NCI-H1105 (cell line): ENCODE measurements around the gene VASH2.
"Not testable (repeated sequence)": the region's sequence is repeated elsewhere in the genome, so short reads cannot be mapped to it uniquely, and the experiment has no call there.

ENCODE experiments used
- DNase-seq: peaks from one replicate; lab custom pipeline; 2025; lab: John Stamatoyannopoulos, UW

The VASH2 gene

DNA sequence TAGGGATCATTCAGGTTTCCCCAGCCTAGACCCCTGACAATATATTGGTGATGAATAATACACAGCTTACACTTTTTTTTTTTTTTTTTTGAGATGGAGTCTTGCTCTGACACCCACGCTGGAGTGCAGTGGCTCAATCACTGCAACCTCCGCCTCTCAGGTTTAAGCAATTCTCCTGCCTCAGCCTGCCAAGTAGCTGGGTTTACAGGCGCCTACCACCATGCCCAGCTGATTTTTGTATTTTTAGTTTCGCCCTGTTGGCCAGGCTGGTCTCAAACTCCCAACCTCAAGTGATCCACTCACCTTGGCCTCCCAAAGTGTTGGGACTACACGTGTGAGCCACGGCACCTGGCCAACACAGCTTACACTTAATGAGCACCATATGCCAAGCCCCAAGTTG lies 7.2 kb downstream of the VASH2 start:
- DNase-seq: no peak

DNA sequence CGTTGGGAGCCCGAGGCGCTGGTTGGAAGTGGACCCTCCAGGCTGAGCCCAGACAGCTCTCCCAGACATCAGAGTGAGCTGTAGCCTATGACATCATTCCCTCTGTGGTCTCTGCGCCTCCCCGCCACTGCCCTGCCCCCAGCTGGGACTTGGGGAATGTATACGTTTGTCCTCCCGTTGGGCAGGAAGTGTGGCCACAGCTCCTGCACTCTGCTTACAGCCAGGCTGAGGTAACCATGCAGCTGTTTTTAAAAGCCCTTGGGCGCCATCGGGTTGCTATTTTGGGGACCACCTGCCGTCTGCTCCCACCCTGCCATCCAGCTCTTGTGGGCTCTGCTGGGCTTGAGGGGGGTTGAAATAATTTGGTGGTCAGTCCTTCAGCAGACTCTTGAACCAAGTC lies 7.8 kb downstream of the VASH2 start:
- DNase-seq: no peak

DNA sequence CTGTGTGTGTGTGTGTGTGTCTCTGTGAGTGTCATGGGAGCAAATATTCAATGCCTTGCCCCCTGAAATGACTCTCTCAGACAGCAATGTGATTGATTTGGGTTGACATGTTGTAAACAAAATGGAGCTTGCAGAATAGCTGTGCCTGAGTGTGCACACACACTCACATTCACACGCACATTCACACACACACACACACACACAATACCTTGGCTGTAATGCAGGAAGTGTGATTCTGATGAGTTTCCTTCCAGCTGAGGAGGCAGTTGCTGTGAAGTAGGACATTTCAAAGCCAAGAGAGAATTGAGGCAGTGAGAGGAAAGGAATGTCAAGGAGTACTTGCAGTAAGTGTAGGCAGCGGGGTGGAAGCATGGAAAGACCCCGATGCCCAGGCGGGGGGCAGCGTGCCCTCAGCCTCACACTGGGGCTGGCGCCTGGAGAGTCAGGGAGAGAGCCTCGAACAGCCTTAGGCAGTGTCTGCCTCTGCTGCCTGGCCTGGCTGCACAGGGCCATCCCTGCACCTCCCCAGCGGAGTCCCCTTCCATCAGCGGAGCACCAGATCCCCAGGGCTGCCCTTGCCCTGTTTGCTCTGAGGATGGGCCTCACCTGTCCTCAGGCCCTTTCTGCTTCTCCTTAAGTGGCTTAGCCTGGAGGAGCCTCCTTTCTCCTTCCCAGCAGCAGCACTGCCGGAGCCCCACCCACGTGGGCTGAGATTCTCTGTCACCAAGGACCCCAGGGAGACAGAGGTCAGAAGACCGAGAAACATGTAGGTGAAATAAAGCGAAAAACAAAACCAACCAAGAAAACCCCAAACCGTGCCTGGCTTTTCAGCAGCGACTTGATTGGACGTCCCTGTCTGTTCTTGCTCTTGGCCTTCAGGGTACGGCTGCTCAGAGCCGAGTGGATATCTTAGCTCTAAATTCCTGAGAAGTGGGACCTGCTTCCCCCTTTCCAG lies 9.2 kb downstream of the VASH2 start:
- DNase-seq: no peak

DNA sequence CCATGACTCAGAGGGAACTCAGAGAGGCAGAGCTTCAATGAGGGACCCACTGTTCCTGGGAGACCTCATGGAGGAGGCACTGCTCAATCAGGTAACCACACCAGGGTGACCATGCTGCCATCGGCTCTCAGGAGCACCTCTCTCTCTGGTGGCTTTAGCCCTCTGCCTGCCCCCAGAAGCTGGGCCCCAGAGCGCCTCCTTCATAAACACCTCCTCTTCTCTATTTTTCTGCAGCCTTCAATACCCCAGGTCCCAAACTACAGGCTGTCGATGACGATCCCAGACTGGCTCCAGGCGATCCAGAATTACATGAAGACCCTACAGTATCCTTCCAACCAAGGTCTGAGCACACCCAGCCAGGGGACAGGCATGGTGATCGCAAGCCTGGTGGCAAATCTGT lies 10.6 kb downstream of the VASH2 start:
- no peak for DNase-seq

- DNase-seq: peak; percentile 49
Measured at GRCh38 chr1:212962509-212962908, 12.2 kb downstream of the VASH2 start.

DNA sequence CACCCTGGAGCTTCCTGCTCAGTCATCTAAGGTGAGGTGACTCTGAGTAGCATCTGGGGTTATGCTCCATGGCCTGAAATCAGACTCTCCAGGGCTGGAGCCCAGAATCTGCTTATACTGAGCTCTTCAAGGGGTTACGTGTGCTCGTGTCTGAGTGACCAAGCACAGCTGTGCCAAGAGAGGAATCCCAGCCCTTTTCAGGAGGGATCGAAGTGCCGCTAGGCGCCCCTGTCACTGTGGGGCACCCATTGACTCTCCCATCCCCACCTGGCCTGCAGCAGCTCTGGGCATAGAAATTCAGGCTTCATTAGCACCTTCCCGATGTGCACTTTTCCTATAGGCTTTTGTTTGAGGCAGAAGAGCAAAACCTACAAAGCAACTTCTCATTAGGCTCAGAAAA lies 13.8 kb downstream of the VASH2 start:
- DNase-seq: no peak

DNA sequence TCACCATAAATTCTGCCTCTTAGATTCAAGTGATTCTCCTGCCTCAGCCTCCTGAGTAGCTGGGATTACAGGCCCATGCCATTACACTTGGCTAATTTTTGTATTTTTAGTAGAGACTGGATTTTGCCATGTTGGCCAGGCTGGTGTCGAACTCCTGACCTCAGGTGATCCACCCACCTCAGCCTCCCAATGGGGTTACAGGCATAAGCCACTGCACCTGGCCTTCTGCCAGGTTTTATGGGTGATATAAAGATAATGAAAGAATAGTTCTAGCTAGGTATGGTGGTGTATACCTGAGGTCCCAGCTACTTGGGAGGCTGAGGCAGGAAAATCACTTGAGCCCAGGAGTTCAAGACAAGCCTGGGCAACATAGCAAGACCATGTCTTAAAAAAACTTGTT lies 14.7 kb downstream of the VASH2 start:
- DNase-seq: not testable (repeated sequence)

- DNase-seq: no peak
Measured at GRCh38 chr1:212966616-212967015, 16.3 kb downstream of the VASH2 start.

DNA sequence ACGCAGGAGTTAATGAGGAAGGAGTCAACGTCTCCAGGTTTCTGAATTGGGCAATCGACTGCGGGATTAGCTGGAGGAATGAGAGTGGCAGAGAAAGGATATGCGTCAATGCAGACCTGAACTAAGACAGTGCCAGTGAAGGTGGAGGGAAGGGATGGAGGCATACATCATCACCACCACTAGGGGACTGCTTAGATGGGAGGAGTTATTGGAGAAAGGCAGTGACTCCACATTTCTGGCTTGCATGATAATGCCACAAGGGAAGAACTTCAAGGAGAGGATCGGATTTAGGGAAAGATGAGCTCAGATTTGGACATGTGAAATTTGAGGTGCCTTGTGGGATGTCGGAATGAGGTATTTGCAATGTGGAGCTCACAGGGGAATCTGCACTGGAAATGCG lies 17.5 kb downstream of the VASH2 start:
- no peak for DNase-seq

- no peak for DNase-seq
Measured at GRCh38 chr1:212968368-212968863, 18.1 kb downstream of the VASH2 start.

GRCh38 chr1:212970085-212970484 lies 19.7 kb downstream of the VASH2 start:
- no peak for DNase-seq

DNA sequence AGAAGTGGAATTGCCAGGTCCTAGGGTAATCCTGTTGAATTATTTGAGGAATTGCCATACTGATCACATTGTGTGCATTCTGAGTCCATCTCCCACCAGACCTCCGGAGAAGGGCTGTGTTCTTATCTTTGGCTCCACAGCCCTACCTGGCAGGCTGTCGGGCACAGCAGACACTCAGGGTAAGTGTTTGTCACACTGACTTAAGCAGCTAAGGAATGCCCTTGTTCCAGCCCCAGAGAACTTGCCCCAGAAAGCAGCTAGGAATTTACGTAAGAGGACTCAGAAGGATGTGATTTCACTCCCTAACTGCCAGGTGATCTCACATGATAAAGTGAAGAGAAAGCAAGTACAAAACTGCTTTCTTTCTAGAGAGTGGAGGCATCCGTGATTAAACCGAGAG lies 21.0 kb downstream of the VASH2 start:
- DNase-seq: no peak

DNA sequence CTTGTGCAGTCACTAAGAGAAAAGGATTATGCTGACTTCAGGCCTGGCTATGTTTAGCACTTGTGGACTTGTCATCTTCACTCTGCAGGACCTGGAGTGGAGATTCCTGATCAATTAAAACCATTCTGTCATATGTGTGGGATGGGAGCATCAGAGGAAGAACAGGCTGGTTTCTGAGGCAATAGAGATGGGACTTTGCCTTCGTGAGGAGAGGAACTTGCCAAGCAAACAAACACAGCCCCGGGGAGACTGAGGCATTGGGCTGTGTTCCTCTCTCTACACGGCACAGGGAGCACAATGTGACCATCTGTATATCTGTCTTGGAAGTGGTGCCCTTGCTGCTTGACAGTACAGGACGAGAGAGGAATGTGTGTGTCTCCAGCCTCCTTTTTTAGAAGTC lies 23.1 kb downstream of the VASH2 start:
- no peak for DNase-seq

DNA sequence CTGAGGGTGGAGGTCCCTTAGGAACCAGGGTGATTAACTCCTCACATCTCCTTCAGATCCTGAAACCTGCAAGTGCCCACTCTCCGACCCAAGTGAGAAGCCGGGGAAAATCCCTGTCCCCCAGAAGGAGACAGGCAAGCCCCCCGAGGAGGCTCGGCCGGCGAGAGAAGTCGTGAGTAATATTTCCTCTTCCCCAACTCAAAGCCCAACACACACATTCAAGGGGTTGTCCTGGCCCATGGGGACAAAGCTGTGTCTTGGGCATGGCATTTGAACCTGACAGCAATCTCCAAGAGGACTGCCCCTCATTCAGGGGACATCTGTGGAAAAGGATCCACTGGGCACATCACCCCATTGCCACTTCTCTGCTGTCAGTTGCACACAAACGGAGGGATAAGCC lies 23.6 kb downstream of the VASH2 start:
- no peak for DNase-seq

- no peak for DNase-seq
Measured at GRCh38 chr1:212974711-212975110, 24.4 kb downstream of the VASH2 start.

DNA sequence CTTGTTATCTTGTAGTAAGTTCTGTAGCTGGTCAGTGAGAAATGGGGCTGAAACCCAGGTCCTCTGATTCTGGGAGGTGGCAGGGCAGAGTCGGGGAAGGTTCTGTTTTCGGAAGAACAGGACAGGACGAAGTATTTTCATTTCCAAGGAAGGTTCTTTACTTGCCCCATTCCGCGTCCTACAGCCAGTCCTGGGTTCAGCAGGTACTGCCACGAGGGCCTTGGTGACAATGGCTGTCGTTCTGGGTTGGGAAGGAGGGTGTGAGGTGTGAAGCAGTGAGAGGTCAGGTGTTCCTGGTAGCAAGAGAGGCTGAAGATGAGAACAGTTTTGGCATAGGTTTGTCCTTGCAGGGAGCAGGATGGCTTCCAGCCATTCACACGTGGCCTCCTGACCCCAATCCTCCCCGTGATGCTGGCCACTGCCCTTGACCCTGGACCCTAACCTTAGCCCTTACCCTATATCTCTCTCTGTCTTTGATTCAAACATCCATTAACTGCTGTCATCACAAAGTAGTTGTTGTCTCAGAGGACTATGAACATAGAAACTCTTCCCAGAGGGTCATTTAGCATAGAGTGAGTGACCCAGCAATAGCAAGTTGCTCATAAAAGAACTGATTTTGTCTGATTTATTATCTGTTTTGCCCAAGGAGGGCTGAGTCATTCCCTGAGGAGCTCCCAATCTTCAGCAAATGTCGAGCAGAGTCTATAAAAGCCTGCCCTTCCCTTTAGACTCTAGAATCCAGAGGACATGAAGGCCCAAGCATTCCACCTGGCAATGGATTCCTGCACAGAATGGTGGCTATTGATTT lies 25.0 kb downstream of the VASH2 start:
- DNase-seq: no peak

GRCh38 chr1:212976586-212976985 lies 26.2 kb downstream of the VASH2 start:
- no peak for DNase-seq

- DNase-seq: no peak
Measured at GRCh38 chr1:212977781-212978645, 27.7 kb downstream of the VASH2 start.

DNA sequence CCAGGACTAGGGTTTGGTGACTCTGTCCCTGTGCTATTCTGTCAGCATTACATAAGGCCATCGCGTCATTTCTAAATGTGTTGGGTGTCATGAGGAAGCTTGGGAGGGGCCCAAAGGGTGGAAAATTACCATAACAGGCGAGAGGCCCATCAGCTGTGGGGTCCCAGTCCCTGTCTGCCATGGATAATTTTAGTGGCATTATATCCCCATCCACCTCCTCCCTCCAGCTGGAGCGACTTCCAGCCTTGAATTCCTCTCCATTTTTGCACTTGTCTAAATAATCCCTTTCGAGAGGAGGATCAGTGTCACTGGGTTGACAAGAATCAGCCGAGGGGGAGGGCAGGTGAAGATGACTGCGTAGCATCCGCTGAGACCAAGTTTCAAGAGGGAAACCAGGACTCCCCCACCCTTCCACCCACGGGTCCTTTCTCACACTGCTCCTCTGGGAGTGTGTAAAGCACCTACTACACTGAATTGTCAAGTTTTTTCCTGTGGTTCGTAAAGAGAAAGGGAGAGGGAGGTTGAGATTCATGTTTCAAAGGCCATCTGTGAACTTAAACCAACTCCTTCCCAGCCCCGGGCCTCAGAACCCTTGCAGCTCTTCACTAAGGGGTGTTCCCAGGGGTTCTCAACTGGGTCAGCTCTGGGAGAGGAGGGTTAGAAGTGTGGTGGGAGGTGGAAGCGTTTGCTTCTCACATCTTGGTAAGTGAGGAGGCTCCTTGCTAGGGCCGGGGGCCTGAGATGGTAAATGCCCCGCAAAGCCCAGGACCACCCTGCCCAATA lies 29.2 kb downstream of the VASH2 start:
- no peak for DNase-seq

DNA sequence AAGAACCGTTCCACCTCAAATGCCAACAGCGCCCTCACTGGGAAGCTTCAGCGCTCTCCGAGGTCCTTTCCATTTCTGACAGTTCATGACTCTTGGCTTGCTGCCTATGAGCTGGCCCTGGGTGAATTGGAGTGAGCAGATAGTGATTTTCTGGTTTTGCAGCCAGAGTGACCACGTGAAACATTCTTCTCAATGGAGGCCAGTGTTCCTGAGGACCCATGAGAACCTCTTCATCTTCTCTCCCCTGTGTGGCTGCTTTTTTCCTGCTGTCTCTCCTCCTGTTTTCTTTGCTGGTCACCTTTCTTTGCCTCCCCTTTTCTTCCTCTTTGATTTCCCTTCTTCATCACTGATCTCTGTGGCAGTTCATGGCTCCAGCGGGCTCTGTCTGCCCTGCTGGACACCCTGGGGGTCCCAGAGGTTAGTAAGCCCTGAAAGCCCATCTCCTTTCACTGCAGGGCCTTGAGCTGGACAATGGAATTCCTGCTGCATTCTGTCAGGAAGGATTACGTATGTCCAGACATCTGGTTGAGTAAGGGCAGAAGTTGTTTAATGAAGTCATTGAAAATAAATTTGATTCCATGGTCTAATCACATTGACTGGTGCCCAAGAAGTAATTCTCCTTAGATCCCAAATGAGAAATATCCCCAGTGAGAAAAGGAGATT lies 29.9 kb downstream of the VASH2 start:
- no peak for DNase-seq
